HFF-Myc (cell line): ENCODE results near the gene CLPSL1.

ENCODE experiments used
- DNase-seq: peaks from one replicate; pipeline ENCODE4 v3.0.0-alpha.2; 2011; ENCODE audit warnings: low read depth; ENCODE audit errors: extremely low read depth
- H3K4me3 ChIP-seq: replicated peaks from 2 replicates; pipeline ENCODE4 v1.5.1; 2011; ENCODE audit warnings: low read depth, mild to moderate bottlenecking, control low read depth, low read length
- CTCF ChIP-seq: IDR thresholded peaks from 2 replicates; pipeline ENCODE4 v1.5.1; 2012; ENCODE audit warnings: mild to moderate bottlenecking, low read depth, low read length, control low read depth; ENCODE audit errors: missing control alignments

Gene CLPSL1

GRCh38 chr6:35804996-35805736 lies 24.3 kb downstream of the CLPSL1 start, which contains the start of gene LHFPL5:
LHFPL5 (plus strand) TSS chr6:35805352; CDS start chr6:35805671, 319 bp downstream.
- H3K4me3 ChIP-seq = no peak within 1 kb of the TSS
- TF ChIP-seq CTCF = no peak
- DNase-seq = no peak

- no peak overlapping the region for H3K4me3 ChIP-seq
- TF ChIP-seq CTCF = no peak
- DNase-seq = no peak
Observed at GRCh38 chr6:35808688-35809087, 27.9 kb downstream of the CLPSL1 start.

DNA sequence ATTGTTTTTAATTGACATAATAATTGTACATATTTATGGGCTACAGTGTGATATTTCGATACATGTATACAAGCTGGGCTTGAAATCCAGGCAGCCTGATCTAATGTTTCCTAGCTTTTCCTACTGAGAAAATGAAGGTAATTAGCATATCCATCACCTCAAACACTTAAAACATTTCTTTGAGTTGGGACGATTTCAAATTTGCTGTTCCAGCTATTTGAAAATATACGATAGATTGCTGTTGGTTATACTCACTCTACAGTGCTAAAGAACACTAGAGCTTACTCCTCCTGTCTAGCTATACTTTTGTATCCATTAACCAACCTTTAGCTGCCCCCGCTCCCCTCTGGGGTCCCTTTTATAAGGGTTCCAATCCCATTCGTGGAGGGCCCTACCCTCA lies 29.0 kb downstream of the CLPSL1 start:
- H3K4me3 ChIP-seq = no peak overlapping the region
- no peak for DNase-seq
- no peak for TF ChIP-seq CTCF

GRCh38 chr6:35810971-35811698 lies 30.3 kb downstream of the CLPSL1 start:
- H3K4me3 ChIP-seq = no peak overlapping the region
- TF ChIP-seq CTCF = no peak

DNA sequence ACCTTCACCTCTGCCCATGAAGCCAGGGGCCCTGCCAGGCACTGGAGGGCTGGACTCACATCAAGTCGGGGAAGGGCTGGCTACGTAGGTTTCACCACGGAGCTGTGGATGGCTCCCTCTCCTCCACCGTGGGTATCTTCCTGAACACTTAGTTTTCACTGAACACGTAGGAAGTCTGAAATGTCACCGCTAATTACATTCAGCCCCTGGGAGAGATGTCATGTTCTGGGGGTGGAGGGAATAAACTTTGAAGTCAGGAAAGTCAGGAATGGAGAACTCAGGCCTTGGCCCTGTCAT lies 30.8 kb downstream of the CLPSL1 start:
- no peak overlapping the region for H3K4me3 ChIP-seq
- no peak for DNase-seq
- no peak for TF ChIP-seq CTCF

More at GRCh38 chr6:35810971-35811698, 30.3 kb downstream of the CLPSL1 start:
- DNase-seq = peak; percentile 30

- no peak for DNase-seq
- no peak overlapping the region for H3K4me3 ChIP-seq
- no peak for TF ChIP-seq CTCF
Observed at GRCh38 chr6:35817515-35817914, 36.7 kb downstream of the CLPSL1 start.
